Left lung (tissue), 10 donors: ENCODE data around the gene IRX5. TPM values are rescaled to one million over a fixed set of nuclear protein-coding genes. Genes with fewer than 3 reads are reported as not detected.

ENCODE experiments used
- ATAC-seq: fragments of 200-7000 bp; cut with Tn5 transposase; one replicate; pipeline ENCODE4 v1.9.1; 2020; ENCODE audit warnings: moderate library complexity
- DNase-seq, 4 donors: peaks; one replicate each; pipeline ENCODE4 v3.0.0-alpha.2; 2013 to 2020
- H3K27ac ChIP-seq, 2 donors: fragments of 200-600 bp; sonication (generic) in 1 of 2; one replicate each; pipeline versions ENCODE4 v1.5.0 to v1.8.0; 2020 to 2021
- H3K27me3 ChIP-seq, 2 donors: fragments of 200-600 bp; sonication (generic) in 1 of 2; one replicate each; pipeline versions ENCODE4 v1.5.0 to v1.8.0; 2020 to 2021
- H3K36me3 ChIP-seq, 2 donors: fragments of 200-600 bp; sonication (generic) in 1 of 2; one replicate each; pipeline versions ENCODE4 v1.5.0 to v1.8.0; 2020 to 2021
- H3K4me1 ChIP-seq, 2 donors: fragments of 200-600 bp; one replicate each; pipeline ENCODE4 v1.8.0; 2021
- H3K4me3 ChIP-seq, 2 donors: fragments of 200-600 bp; sonication (generic) in 1 of 2; one replicate each; pipeline versions ENCODE4 v1.5.0 to v1.8.0; 2020 to 2021; ENCODE audit warnings: mild to moderate bottlenecking in 1 of 2
- H3K9me3 ChIP-seq, 2 donors: fragments of 200-600 bp; sonication (generic) in 1 of 2; one replicate each; pipeline versions ENCODE4 v1.5.0 to v1.8.0; 2020 to 2021
- intact Hi-C, 2 donors: fragments of 100-400 bp; cut with DNase I; formaldehyde crosslinking; loops; one replicate each; pipeline versions ENCODE4 v1.11.2 to v1.14.2; 2022
- polyA plus RNA-seq, 6 donors: library from polyadenylated mRNA; unstranded; fragments of 120-200 nt; gene quantifications; one replicate each; pipeline ENCODE4 v1.2.1, GENCODE V29; 2013; ENCODE audit not compliant: insufficient read length in 6 of 6
- total RNA-seq, 2 donors: library from RNA; stranded (reverse); fragmentation: NEBNext Ultra II Directional; extraction: Animal tissue kit (Norgen Biotek cat#: 25700); gene quantifications; one replicate each; pipeline ENCODE4 v1.2.1, GENCODE V29; 2021
- TF ChIP-seq, protein P1 (sequence below), 2 donors: fragments of 200-600 bp; sonication (generic) in 1 of 2; IDR thresholded peaks; one replicate each; pipeline versions ENCODE4 v1.5.0 to v1.8.0; 2021; ENCODE audit warnings: antibody characterized with exemption in 2 of 2
- donor health status: DM: no; HTN: yes; CAD: no.
- donor health status: DM: no; HTN: no; CAD: no.

IRX5 gene
- total and polyA plus RNA-seq, 8 donors, result 12.8 to 35.4 (median 26.2) TPM

DNA sequence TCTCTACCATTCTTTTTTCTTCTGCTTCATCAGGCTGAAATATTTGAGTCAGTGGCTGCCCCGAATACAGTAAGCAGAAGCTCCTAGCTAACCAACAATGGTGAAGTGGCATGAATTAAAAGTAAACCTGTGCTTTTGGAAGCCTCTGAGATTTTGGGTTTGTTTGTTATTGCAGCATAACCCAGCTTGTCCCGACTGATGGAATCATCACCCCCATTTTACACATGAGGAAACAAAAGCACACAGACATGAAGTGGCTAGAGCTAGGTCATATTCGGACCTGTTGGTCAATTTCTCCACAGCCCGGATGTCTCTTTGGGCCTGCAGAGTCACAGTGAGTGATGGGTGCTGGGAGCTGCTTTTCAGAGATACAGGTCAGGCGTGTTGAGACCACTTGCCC lies 39.4 kb downstream of the IRX5 start:
- ATAC-seq, result no peak

DNA sequence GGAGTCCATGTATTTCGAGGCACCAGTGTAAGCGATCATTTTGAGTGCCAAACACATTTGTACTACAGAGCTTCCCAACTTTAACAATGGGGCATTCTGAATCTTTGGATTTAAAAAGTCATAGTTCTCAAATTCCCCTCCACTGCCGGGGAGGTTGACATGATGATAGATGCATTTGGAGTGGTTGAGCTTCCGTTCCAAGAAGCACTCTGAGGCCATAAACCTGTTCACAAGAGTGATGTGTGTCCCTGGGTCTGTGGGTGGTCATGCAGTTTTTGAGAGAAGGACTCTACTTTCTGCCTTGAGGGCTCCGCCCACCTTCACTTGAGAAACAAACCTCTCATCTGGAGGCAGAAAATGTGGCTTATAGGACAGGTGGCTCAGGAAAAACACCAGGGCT lies 43.7 kb downstream of the IRX5 start:
- Histone ChIP-seq H3K9me3 (no peaks in the 10 kb centered on the region), H3K4me3 (no peak overlapping the region), H3K27ac (no peak overlapping the region), H3K27me3 (no peaks in the 10 kb centered on the region), H3K4me1 (no peaks in the 10 kb centered on the region), H3K36me3 (no peaks in the 10 kb centered on the region)
- no peak for ATAC-seq
- intact Hi-C loops, result no loop called here
- no peak for DNase-seq
- TF ChIP-seq, protein P1, sequence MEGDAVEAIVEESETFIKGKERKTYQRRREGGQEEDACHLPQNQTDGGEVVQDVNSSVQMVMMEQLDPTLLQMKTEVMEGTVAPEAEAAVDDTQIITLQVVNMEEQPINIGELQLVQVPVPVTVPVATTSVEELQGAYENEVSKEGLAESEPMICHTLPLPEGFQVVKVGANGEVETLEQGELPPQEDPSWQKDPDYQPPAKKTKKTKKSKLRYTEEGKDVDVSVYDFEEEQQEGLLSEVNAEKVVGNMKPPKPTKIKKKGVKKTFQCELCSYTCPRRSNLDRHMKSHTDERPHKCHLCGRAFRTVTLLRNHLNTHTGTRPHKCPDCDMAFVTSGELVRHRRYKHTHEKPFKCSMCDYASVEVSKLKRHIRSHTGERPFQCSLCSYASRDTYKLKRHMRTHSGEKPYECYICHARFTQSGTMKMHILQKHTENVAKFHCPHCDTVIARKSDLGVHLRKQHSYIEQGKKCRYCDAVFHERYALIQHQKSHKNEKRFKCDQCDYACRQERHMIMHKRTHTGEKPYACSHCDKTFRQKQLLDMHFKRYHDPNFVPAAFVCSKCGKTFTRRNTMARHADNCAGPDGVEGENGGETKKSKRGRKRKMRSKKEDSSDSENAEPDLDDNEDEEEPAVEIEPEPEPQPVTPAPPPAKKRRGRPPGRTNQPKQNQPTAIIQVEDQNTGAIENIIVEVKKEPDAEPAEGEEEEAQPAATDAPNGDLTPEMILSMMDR (IDR thresholded peaks at IDR 0.05), result no peak

More for the DNA sequence above, 39.4 kb downstream of the IRX5 start:
- intact Hi-C loops, result no loop called here
- no peaks in the 10 kb centered on the region for H3K9me3 ChIP-seq
- no peaks in the 10 kb centered on the region for H3K36me3 ChIP-seq
- no peak overlapping the region for H3K4me3 ChIP-seq
- H3K27ac ChIP-seq, result no peak overlapping the region
- no peak for DNase-seq
- TF ChIP-seq, protein P1 (IDR thresholded peaks at IDR 0.05), result no peak
- H3K27me3 ChIP-seq, result no peaks in the 10 kb centered on the region
- no peaks in the 10 kb centered on the region for H3K4me1 ChIP-seq

DNA sequence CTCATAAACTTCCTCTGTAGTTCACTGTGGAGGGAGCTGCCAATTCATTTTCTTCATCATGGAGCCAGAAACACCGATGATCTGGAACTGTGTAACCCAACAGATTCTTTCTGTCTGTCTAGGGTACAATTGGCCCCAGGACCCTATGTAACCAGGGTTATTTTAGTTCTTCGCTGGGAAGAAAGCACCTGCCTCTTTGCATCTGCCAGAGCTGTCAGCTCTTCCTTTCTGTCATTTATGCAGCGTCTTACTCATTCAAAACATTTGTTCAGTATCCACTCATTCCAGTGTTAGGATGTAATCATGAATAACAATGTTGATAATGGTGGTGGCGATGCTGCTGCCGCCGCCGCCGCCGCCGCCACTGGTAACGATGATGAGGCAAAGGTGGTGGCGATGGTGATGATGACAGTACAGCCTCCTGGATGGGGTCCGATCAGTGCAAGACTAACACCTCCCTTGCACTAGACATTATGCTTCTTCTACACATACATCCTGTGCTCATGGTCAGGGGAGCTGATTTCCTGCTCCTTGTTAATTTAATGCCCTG lies 46.1 kb downstream of the IRX5 start:
- Histone ChIP-seq H3K27me3 (no peaks in the 10 kb centered on the region), H3K36me3 (no peaks in the 10 kb centered on the region), H3K9me3 (no peaks in the 10 kb centered on the region), H3K27ac (no peak overlapping the region), H3K4me1 (no peaks in the 10 kb centered on the region), H3K4me3 (no peak overlapping the region)
- ATAC-seq, result no peak
- intact Hi-C loops, result no loop called here
- TF ChIP-seq, protein P1 (IDR thresholded peaks at IDR 0.05), result no peak
- no peak for DNase-seq

DNA sequence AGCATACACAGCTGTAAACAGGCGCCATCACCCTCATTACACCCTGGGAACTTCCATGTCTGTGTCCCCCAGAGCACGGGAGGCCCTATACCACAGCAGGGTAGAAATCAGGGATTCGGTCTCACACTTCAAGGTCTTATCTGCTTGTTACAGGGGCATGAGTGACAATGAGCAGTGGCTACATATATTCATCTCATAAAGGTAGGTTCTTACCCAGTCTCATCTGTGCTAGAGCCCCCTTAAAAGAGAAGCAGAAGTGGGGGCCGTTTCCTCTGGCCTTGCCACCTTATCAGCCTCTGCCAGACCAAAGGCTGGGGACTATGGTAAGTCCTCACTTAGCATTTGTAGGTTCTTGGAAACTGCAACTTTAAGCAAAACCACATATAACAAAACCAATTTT lies 46.5 kb downstream of the IRX5 start:
- DNase-seq (no peak), ATAC-seq (no peak)
- Histone ChIP-seq H3K4me3 (no peak overlapping the region), H3K36me3 (no peaks in the 10 kb centered on the region), H3K4me1 (no peaks in the 10 kb centered on the region), H3K27me3 (no peaks in the 10 kb centered on the region), H3K27ac (no peak overlapping the region), H3K9me3 (no peaks in the 10 kb centered on the region)
- intact Hi-C loops, result no loop called here
- TF ChIP-seq, protein P1 (IDR thresholded peaks at IDR 0.05), result no peak

DNA sequence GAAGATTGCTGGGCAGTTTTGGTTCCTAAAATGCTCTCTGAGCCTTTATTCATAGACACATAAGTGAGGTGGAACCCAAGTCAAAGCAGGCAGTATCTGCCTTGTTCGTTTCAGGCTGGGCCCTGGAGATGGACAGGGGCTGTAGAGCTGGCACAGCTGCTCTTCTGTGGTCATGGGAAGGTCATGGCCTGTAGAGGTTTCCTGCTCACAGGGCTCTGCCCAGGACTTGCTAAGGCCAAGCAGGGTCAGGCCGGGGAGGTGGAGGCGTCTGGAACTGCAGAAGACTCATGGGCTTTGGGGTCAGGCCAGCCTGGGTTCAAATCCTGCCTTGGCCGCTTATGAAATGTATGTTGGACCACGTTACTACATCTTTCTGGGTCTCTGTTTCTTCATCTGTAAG lies 50.2 kb downstream of the IRX5 start:
- intact Hi-C loops, result no loop called here
- no peak overlapping the region for H3K27ac ChIP-seq
- DNase-seq, result no peak
- TF ChIP-seq, protein P1 (IDR thresholded peaks at IDR 0.05), result no peak
- H3K9me3 ChIP-seq, result no peaks in the 10 kb centered on the region
- H3K27me3 ChIP-seq, result no peaks in the 10 kb centered on the region
- no peak overlapping the region for H3K4me3 ChIP-seq
- H3K36me3 ChIP-seq, result no peaks in the 10 kb centered on the region
- H3K4me1 ChIP-seq, result no peaks in the 10 kb centered on the region
- ATAC-seq, result no peak
